Spleen (tissue), 7 donors: ENCODE measurements around the gene SEMA3B.

Experiments used
- POLR2A ChIP-seq, 3 donors: fragments of 450-650 bp; IDR thresholded peaks; one replicate each; pipeline ENCODE4 v1.5.1; 2017; ENCODE audit warnings: antibody characterized with exemption in 3 of 3, mild to moderate bottlenecking in 1 of 3
- POLR2AphosphoS5 ChIP-seq, 3 donors: sonication (generic); formaldehyde crosslinking; IDR thresholded peaks; one replicate each; pipeline ENCODE4 v1.5.1; 2017; ENCODE audit warnings: antibody characterized with exemption in 3 of 3
- TF ChIP-seq, protein P1 (sequence below), 11 experiments: fragments of 200-600 bp in 7 of 11; fragments of 450-650 bp in 4 of 11; sonication (generic) in 4 of 11; IDR thresholded peaks in 8 of 11; conservative IDR thresholded peaks in 3 of 11; 1 replicate in 7 of 11; 2 replicates in 4 of 11; pipeline versions ENCODE4 v1.4.0 to v1.8.0; 2016 to 2021; ENCODE audit warnings: antibody characterized with exemption in 11 of 11, inconsistent platforms in 4 of 11, mild to moderate bottlenecking in 1 of 11
- donor health status: DM: no; HTN: no; CAD: no; lungs with moderate emphysema.
- donor health status: DM: no; HTN: no; CAD: no.
- donor health status: DM: no; HTN: no; CAD: no.

DNA sequence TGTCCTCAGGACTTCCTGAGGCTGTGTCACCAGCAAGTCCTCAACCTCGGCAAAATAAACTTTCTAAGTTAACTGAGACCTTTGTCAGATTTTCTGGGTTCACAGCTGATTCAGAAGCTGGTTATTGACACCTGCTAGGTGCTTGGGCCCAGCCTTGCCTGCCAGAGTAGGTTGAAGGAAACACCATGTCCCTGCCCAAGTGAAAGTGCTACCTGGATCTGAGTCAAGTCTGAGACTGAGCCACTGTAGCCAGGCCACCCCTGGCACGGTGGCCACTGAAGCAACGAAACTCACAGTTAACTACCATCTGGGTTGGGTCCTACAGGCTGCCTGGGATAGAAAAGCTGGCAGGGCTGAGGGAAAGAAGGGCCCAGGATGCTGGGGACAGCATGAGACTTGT is 45.4 kb downstream of the SEMA3B start:
- TF ChIP-seq POLR2A (IDR thresholded peaks at IDR 0.05) (no peak), POLR2AphosphoS5 (IDR thresholded peaks at IDR 0.05) (peak in 1 of 3 donors; percentile 44)
- TF ChIP-seq, protein P1, sequence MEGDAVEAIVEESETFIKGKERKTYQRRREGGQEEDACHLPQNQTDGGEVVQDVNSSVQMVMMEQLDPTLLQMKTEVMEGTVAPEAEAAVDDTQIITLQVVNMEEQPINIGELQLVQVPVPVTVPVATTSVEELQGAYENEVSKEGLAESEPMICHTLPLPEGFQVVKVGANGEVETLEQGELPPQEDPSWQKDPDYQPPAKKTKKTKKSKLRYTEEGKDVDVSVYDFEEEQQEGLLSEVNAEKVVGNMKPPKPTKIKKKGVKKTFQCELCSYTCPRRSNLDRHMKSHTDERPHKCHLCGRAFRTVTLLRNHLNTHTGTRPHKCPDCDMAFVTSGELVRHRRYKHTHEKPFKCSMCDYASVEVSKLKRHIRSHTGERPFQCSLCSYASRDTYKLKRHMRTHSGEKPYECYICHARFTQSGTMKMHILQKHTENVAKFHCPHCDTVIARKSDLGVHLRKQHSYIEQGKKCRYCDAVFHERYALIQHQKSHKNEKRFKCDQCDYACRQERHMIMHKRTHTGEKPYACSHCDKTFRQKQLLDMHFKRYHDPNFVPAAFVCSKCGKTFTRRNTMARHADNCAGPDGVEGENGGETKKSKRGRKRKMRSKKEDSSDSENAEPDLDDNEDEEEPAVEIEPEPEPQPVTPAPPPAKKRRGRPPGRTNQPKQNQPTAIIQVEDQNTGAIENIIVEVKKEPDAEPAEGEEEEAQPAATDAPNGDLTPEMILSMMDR (IDR thresholded peaks at IDR 0.05 in 8 of 11, conservative IDR thresholded peaks at IDR 0.05 in 3 of 11), result no peak
